HG03442 (cell line): ENCODE results near the gene NKIRAS1.

ENCODE experiments used
- ATAC-seq: cut with Tn5 transposase; IDR thresholded peaks from one replicate; pipeline ENCODE4 v1.9.1; 2021; ENCODE audit warnings: mild to moderate bottlenecking, moderate library complexity; ENCODE audit not compliant: unreplicated experiment

The NKIRAS1 gene

DNA sequence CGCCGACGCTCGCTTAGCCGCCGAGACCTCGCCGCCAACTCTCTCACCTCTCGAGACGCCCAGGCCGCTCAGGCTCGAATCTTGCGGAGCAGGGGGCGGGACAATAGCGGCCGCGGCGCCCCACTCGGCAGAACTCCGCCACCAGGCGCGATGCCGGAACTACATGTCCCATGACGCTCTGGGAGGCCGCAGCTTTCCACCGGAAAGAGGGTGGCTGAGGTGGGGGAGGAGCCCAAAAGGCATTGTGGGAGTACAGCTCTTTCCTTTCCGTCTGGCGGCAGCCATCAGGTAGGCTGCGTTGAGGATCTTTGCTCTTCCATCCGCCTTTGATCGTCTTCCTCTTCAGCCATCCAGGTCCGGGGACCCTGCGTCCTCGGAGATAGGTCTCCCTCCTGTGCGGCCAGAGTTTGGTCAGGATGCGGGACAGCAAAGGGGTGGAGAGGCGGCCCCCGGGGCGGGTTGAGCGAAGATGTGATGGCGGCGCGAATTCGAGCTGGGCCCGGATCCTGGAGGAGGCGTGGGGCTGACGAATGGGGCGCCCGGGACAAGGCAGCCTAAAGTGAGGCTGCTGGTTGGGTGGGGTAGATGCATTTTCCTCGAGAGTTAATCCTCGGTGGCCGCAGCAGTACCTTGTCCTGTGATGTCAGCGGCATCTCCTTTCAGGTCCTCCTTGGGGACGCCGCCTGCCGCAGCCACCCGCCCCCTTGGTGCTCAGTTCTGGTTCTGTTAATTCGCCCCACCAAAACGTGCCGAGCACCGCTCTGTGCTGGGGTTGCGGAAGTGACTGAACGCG, at the start of gene NKIRAS1, which contains the start of gene RPL15:
Gene NKIRAS1 (minus strand): TSS at position 105 of the 793 bp plus-strand sequence. CDS start 6,086 bp downstream, outside the sequence.
Gene RPL15 (plus strand): TSS at position 247 of the 793 bp plus-strand sequence. CDS start 728 bp downstream, outside the sequence.
- ATAC-seq = peak; percentile 91

DNA sequence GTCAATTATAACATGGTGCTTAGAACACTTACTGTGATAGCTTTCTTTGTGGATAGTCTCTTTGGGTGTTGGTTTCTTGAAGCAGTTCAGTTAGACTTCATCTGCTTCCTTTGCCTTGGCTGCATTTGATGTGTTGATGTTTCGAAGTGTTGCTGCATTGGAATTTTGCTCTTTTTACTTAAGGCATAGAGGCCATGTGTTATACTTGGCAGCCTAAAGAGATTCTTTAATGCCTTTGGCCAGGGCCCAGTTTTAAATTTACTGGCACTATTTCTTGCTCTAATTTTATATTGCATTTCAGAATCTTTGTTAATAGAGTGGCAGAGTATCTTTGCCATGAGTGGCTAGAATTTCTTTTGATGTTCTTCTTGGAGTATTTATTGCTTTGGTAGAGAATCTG, 49.5 kb upstream of the NKIRAS1 start:
- no peak for ATAC-seq

DNA sequence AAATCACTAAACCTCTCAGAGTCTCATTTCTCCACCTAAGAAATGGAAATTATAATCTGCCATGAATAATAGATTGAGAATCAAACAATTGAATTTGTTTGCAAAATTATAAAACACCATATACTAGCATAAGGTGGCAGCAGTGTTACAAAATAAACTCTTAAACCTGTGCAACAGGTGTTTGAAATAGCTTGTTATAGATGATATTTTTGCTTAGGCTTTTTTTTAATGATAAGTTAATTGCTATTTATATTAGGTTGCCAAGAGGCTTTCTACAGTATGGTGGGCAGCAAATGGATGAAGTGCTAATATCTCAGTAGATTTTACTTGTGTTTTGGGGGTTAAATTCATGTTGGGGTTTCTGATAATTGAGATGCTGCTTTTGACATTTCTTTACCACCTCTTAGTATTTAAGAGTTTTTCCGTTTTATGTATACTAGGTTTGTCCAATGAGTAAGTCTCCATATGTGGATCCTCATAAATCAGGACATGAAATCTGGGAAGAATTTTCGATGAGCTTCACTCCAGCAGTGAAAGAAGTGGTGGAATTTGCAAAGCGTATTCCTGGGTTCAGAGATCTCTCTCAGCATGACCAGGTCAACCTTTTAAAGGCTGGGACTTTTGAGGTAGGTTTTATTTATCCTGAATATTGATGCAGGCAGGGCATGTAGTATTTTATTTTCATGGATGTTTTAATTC, 47.9 kb upstream of the NKIRAS1 start:
- no peak for ATAC-seq

DNA sequence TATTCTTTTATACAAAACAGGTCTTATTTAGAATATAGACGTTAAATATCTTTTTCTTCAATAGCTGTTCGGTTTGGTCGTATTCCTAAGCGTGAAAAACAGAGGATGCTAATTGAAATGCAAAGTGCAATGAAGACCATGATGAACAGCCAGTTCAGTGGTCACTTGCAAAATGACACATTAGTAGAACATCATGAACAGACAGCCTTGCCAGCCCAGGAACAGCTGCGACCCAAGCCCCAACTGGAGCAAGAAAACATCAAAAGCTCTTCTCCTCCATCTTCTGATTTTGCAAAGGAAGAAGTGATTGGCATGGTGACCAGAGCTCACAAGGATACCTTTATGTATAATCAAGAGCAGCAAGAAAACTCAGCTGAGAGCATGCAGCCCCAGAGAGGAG, 45.1 kb upstream of the NKIRAS1 start:
- ATAC-seq = no peak

DNA sequence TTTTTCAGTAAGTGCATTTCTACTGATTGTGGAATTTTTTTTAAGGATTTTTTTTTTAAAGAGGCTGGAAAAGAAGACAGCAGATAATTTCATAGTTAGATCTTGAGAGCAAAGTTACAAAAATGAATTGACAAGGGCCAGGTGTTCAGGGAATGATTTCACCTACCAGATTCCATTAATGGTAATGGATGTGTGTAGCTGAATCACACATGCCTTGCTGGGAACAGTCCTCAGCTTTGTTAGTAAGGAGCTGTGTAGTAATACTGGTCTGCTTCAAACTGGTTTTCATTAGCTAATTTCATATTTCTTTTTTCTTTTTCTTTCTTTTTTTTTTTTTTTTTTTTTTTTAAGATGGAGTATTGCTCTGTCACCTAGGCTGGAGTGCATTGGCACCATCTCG, 44.3 kb upstream of the NKIRAS1 start:
- ATAC-seq = no peak

DNA sequence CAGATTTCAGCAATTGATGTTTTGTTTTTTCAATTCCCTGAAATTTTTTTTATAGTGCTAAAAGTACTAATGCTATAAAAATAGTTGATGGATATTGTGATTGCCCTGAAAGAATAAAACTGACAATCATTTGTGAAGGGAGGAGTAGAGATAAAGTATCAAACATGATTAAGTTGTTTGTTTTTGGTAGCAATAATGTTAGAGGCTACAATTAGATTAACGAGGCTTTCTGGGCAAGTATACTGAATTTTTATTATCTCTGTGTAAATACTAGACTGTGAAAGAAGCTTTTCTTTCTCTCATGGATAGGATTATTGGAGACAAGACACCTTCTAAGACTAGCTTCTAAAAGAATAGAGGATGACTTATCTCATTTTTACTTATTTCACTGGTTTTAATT, 43.9 kb upstream of the NKIRAS1 start:
- ATAC-seq = no peak

DNA sequence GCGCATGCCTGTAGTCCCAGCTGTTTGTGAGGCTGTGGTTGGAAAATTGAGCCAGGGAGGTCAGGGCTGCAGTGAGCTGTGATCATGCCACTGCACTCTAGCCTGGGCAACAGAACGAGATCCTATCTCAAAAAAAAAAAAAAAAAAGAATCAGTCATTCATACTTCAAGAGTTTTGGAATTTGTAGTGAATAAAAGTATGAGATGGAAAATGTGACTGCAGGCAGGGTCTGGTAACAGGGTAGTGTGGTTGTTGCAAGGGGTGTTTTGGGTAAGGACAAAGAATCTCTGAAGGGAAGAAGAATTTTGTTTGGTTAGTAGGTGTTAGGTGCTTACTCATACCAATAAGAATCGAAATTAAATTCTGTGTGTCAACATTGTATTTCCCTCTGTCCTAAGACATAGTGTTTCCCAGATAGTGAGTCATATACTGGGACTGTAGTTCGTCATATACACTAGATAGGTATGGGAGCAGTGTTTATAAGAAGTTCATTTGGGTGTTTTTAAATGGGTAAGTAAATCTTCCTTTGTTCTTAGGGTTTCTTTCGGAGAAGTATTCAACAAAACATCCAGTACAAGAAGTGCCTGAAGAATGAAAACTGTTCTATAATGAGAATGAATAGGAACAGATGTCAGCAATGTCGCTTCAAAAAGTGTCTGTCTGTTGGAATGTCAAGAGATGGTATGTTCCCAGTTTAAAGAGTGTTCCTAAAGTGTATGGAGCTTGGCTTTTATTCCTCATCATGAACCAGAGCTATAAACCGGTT, 42.5 kb upstream of the NKIRAS1 start:
- peak; percentile 60 for ATAC-seq

DNA sequence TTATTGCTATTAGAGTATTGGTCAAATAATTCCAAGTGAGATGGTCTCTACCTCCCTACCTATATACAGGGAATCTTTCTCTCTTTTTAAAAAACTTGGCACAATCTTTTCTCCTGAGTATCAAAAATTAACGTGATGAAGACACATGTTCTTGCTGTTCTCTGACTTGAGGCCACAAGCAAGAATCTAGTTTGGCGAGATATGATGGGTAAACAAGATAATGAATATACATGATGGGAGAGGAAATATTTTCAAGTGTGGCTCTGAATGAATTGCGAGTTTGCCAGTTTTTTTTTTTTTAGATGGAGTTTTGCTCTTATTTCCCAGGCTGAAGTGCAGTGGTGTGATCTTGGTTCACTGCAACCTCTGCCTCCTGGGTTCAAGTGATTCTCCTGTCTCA, 39.9 kb upstream of the NKIRAS1 start:
- no peak for ATAC-seq

DNA sequence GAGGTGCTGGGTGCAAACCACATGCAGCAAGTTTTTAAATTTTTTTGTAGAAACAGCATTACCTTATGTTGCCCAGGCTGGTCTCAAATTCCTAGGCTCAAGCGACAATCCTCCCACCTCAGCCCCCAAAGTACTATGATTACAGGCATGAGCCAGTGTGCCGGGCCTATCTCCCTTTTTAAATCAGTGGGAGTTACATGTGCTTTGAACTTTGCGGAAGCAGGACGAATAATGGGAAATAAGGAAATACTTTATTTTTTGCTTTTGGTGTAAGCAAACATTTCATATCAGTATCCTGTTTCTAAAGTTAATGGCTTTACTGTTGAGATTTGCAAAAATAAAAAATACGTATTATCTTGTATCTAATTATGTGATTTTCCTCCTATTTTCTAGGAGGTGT, 37.4 kb upstream of the NKIRAS1 start:
- no peak for ATAC-seq

DNA sequence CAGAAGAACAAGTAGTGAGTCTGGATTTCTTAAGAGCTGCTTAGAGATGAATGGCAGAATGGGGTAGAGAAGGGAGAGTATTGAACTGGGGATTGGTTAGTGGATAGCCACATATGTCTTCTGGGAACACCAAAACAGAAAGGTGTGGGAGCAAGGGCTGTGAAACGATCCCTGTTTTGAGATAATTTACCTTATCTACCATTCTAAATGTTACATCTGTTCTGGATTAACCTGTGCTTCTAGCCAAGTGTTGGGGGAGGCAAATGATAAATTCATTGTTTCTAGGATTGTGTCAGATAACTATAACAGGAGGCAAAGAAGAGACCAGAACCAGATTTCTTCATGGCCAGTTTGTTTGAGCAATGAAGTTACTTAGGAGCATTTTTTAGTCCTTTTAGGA, 36.7 kb upstream of the NKIRAS1 start:
- no peak for ATAC-seq

DNA sequence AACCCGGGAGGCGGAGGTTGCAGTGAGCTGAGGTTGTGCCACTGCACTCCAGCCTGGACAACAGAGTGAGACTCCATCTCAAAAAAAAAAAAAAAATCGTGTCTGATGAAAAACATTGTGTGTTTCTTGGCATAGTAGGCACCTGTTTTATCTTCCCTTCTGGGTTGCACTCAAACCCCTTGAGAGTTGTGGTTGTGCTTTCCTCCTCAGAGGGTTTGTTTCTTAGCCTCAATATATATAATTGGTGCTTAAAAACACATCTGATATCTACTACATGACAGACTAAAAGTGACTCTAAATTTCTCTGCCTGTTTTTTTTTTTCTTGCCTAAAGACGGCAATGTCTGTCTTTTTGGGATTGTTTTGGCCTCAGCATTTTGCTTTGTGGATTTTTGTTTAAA, 35.9 kb upstream of the NKIRAS1 start:
- ATAC-seq = peak; percentile 50

DNA sequence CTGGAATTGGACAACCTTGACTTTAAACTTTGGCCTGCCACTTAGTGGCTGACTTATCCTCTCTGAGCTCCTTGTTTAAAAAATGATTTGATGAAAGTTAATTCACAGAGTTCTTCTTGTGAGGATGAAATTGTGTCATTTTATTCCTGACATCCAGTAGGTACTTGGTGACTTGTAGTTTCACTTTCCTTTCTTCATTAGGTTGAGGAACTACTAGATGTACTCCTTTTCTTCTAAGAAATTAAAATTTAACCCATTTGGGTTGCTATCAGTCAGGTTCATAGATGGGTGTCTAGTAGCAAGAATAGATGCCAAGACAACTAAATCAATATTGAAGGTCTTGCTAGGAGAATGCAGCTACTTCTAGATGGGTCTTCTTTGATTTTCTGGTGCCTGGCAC, 33.5 kb upstream of the NKIRAS1 start:
- ATAC-seq = no peak

DNA sequence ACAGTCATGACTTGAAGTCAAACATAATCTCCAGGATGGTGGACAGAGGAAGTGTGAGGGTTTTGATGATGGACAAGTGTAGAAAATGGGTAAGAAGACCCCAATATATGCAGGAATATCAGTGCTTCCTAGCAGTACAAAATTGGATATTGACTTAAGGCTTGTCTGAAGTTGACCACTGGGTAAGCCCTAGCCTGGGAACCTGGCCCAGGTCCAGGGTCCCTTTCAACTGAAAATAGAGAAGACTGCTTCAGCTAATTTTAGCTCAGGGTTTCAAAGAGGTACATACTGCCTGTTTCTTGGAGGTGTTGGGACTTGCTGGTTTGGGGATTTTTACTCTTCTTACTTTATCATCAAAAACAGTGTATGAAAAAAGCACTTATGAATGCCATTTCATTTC, 33.0 kb upstream of the NKIRAS1 start:
- peak; percentile 13 for ATAC-seq

DNA sequence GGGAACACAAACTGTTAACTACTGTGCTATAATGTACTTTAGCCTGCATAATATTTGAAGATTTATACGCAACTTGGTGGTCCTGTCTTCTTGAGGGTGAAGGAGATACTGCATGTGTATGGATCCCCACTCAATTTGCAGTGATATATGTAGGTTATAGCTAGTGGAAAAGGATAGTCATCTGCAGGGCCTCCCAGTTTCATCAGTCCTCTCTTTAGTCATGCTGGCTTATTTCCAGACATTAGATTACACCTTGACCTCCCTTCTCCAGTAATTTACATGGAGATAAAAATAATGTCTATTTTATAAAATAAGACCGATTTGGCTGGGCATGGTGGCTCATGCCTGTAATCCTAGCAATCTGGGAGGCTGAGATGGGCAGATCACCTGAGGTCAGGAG, 32.0 kb upstream of the NKIRAS1 start:
- no peak for ATAC-seq

DNA sequence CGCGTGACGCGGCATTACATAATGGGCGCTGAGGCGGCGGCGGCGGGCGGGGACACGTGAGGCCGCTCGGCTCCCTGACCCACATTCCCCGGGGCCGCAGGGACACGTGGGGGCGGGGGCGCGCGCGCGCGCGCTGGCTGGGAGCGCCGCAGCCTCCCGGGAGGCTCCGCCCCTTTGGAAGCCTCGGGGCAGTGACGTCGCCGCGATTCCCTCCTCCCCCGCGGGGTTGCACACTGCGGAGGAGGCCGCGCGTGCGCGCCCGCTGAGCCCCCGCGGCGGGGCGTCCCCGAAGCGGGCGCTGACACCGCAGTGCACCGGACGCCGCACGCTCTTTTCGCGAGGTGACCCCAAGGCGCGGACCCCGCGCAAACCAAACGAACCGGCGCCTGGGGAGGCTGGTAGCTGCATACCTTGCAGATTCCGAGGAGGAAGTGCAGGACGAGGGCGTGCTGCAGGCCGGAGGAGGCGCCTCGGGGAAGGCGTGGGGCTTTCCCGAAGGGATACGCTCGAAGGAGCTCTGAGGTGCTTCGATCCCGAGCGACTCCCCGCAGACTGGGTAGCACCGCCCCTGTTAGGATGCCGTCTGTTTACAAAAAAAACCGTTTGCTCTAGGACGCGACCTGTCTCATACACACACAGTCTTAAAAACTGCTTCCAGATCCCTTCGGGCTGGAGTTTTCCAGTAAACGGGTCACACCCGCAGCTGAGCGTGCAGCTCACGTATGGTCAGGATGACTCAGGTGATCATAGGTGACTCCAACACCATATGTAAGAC, 29.3 kb upstream of the NKIRAS1 start:
- ATAC-seq = peak; percentile 70

DNA sequence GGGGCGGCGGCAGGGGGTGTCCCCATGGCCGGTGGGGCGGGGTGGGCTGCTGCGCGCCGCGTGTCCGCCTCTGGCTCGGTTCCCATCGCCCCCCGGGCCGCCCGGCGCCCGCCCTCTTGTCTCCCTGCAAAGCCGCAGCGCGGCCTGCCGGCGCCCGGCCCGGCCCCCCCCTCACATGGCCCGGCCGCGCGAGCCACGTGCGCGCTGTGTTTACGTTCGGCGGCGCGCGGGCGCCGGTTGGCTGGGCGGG, 28.8 kb upstream of the NKIRAS1 start:
- no peak for ATAC-seq

DNA sequence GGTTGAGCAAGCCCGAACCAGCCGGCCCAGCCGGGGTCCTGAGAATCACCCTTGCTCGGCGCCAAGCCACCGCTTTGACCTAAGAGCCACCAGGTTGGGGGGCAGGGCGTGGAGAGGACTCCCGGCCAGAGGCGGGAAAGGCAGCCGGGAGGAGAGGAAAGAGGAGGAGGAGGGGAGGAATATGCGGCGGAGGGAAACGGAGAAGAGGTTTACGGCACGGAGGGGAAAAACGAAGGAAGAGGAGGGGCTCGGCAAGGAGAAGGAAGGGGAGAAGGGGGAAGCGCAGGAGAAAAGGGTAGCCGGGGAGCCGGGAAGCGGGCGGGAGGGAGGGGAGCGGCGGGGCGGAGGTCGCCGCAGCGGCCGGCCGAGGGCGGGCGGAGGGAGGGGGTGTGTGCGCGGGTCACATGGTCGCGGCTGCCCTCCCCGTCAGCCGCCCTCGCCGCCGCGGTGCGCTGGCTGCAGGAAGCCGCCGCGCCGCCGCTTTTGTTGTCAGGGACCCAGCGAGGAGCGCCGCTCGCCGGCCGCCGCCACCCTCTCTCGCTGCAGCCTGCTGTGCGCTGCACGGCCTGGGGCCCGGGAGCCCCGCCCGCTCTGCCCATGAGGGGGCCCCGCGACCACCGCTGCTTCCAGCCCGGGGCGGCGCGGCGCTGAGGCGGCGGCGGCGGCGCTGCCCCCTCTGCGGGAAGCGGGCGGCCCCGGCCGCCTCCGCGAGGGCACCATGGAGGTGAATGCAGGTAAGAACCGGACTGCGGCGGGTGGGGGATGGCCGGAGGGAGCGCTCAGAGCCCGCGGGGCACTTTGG, 28.3 kb upstream of the NKIRAS1 start, which contains the start of gene NR1D2:
Gene NR1D2 (plus strand): TSS at position 426 of the 802 bp plus-strand sequence. CDS start 293 bp downstream, at position 719.
- peak; percentile 51 for ATAC-seq

DNA sequence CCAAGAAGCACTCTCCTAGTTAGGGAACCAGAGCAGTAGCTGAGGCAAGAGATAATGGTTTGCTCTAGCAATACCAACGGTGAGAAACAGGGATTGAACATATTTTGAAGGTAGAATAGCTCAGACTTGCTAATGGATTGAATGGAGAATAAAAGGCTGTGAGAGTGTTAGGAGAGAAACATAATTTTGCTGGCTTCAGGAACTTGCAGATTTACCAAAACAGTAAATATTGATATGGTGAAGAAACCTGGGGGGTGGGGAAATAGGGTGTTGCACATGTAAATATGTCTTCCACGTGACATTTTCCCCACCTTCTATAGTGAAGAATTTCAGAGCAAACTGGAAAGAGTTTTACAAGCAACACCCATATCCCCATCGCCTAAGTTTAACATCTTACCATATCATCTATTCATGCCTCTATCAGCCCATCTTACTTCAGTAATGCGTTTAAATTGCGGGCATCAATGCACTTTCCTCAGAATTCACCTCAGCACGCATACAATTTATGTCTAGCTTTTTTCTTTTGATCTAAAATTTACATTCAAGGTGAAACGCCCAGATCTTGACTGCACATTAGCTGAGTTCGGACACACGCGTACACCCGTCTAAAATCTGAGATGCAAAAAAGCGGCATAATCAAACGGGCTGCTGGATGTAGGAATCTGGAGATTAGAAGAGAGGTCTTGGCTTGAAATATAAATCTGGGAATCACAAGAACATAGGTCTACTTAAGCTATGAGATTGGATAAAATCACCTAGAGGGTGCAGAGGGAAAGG, 27.4 kb upstream of the NKIRAS1 start:
- no peak for ATAC-seq

DNA sequence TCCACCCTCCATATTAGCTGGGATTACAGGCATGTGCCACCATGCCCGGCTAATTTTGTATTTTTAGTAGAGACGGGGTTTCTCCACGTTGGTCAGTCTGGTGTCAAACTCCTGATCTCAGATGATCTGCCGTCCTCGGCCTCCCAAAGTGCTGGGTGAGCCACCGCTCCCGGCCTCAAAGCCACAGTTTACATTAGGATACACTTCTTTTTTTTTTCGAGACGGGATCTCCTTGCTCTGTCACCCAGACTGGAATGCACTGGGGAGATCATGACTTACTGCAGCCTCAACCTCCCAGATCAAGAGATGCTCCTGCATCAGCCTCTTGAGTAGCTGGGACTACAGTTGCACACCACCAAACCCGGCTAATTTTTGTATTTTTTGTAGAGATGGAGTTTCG, 25.8 kb upstream of the NKIRAS1 start:
- ATAC-seq = no peak
